GM19467 (cell line): Measurements from ENCODE around the gene FEN1.

Experiments used
- ATAC-seq: cut with Tn5 transposase; IDR thresholded peaks from one replicate; pipeline ENCODE4 v1.9.1; 2021; ENCODE audit warnings: mild to moderate bottlenecking, moderate library complexity; ENCODE audit not compliant: unreplicated experiment

Gene FEN1

DNA sequence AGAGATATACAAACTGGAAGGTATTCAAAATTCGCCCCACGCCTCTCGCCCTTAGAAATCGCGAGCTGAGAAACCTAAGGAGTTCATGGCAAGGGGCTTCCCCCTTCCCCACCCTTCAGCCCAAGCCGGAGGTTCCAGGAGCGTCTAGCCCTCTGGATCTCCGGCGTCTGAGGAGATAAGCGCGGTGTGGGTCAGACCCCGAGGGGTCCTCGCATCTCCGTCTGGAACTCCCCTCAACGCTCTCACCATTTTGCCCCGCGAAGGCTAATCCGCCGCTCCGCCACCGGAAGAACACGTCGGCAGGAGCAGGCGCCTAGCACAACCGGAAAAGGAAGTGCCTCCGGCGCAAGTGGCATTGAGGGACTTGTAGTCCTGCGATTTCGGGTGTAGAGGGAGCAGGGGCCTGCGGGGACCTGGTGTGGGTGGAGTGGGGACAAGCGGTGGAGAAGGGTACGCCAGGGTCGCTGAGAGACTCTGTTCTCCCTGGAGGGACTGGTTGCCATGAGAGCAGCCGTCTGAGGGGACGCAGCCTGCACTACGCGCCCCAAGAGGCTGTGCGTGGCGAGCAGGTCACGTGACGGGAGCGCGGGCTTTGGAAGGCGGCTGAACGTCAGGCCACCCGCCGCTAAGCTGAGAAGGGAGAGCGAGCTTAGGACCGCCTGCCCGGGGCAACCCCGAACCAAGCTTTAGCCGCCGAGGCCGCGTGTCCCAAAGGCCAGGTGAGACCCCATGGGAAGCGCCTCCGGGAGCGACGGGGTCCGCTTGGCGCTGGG, at the start of gene FEN1, which contains the start of gene TMEM258:
Gene FEN1, plus strand, starts transcription at position 602 of the 773 bp plus-strand sequence. CDS start 2,451 bp downstream, outside the sequence.
Gene TMEM258, minus strand, starts transcription at position 290 of the 773 bp plus-strand sequence. Its CDS starts 41 bp downstream, at position 249.
- peak; percentile 73 for ATAC-seq

DNA sequence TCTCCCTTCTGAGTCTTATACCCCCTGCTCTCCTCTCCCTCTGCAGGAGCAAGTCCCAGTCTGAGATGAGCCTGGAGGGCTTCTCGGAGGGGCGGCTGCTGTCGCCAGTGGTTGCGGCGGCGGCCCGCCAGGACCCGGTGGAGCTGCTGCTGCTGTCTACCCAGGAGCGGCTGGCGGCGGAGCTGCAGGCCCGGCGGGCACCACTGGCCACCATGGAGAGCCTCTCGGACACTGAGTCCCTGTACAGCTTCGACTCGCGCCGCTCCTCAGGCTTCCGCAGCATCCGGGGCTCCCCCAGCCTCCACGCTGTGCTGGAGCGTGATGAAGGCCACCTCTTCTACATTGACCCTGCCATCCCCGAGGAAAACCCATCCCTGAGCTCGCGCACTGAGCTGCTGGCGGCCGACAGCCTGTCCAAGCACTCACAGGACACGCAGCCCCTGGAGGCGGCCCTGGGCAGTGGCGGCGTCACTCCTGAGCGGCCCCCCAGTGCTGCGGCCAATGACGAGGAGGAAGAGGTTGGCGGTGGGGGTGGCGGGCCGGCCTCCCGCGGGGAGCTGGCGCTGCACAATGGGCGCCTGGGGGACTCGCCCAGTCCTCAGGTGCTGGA, 49.1 kb upstream of the FEN1 start:
- ATAC-seq = no peak

- ATAC-seq = no peak
These were observed 48.5 kb upstream of the FEN1 start for GRCh38 chr11:61744181-61744580.

DNA sequence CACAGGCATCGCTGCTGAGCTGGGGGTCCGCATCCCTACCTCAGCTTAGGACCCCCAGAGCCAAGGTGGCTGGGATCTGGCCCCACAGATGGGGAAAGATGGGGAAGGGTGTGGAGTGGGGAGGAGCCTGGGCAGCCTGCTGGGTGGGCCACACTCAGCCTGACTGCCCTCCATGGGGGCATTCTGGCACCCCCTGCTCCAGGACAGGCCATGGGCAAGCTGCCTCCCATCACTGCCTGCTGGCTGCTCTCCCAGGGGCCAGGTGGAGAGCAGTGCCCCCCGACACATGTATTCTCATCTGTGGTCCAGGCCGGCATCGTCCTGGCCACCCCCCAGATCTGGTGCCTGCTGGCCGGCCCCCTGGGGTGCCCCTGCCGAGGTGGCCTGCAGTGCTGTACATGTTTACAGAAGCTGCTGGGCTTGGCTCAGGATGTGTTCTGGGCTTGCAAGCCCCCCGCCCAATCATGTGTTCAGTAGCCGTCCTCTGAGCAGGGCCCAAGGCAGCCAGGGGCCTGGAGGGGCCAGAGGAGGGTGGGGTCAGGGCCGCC, 48.0 kb upstream of the FEN1 start:
- no peak for ATAC-seq

GRCh38 chr11:61745781-61746441, 46.8 kb upstream of the FEN1 start:
- no peak for ATAC-seq

GRCh38 chr11:61746442-61747191, 46.1 kb upstream of the FEN1 start:
- ATAC-seq = no peak

DNA sequence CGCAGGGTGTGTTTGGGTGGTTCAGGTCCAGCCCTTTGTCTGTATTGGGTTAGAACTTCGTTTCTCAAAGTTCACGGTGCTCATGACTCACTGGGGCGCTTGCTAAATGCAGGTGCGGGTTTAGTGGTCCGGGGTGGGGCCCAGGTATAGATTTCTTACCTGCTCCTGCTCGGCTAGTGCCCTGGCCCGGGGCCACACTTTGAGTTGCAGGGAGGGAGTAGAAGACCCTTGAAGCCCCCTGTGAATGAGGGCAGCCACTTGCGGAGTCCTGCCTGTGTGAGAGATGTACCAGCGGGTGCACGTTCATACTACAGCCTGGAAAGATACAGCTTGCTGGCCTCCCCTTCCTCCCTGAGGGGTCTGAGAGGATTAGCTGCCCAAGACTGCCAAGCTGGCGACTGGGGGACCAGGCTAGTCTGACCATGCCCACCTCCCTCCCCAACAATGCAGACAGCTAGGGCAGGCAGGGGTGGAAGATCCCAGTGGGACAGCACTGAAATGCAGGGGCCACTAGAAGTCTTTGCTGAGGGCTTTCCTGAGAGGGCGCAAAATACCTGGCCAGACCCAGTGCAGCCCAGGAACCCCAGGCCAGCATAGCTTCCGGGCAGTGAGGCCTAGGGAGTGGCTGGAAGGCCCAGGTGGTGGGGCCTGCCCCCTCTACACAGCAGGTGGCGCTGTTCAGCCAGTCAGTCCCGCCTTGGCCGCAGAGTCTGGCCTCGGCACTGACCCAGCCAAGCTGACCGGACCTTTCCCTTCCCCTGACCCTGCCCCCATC, 45.3 kb upstream of the FEN1 start:
- no peak for ATAC-seq

DNA sequence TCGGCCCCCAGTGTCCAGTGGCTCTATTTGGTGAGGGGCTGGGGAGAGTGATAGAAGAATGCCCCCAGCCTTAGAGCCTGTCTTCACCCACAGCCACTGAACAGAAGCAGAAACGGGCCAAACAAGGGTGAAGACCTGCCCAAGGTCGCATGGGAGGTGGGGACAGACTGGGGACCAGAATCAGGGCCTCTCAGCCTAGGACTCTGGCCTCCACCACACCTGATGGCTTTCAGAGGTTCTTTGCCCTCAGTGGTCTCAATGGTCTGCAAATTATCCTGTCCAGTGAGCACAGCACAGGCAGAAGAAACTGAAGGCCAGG, 44.8 kb upstream of the FEN1 start:
- ATAC-seq = no peak

- no peak for ATAC-seq
These were observed 43.0 kb upstream of the FEN1 start for GRCh38 chr11:61749591-61750217.

DNA sequence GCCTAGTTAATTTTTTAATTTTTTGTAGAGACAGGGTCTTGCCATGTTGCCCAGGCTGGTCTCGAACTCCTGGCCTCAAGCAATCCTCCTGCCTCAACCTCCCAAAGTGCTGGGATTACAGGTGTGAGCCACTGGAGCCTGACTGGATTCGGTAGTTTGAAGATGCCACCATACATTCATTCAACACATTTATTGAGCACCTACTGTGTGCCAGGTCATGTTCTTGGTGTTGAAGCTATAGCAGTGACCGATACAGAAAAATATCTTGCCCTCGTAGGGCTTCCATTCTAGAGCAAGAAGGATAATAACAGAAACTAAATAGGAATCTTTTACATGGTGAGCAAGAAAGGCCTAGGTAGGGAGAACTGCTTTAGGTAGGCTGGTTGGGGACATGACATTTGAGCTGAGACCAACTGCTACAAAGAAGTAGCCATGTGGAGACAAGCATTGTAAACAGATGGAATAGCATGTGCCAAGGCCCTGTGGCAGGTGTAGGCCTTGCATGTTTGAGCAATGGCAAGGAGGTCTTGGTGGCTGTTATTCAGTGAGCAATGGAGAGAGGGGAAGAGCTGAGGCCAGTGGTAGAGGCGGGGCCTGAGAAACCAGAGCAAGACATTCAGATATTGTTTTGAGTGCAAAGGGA, 42.0 kb upstream of the FEN1 start:
- no peak for ATAC-seq

DNA sequence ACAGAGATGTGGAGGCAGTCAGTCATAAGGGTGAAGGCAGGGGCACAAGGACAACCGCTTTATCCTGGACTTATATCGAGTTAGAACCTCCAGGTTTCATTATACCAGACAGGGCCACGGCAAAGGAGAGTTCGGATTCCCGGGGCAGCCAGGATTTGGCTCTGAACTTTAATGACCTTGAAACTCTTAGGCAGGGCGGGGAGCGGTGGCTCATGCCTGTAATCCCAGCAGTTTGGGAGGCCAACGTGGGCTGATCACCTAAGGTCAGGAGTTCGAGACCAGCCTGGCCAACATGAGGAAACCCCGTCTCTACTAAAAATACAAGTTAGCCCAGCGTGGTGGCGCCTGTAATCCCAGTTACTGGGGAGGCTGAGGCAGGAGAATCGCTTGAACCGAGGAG, 41.3 kb upstream of the FEN1 start:
- ATAC-seq = no peak

GRCh38 chr11:61752117-61752924, 40.4 kb upstream of the FEN1 start, which contains the start of gene MYRF:
TSS of gene MYRF (plus strand) at chr11:61752636. CDS start at chr11:61752745, 109 bp downstream.
- no peak for ATAC-seq

- no peak for ATAC-seq
These were observed 39.7 kb upstream of the FEN1 start for GRCh38 chr11:61752925-61753521.

DNA sequence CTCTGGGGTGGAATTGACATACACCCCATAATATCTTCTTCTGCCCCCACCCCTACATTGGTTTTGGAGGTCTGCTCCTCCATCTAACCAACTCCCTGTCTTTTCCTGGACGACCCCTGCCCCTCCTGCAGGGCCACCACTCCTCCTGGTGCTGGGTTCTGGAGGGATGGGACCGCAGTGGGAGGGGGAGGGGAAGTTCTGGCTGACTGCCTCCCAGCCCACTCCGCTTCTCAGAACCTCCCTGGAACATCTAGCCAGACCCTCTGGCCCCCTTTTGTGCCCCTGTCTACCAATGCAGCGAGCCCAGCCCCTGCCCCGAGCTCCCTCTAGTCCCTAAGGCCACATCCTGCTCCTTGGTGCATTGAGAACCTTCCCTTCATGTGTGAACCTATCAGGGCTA, 39.0 kb upstream of the FEN1 start:
- ATAC-seq = no peak

DNA sequence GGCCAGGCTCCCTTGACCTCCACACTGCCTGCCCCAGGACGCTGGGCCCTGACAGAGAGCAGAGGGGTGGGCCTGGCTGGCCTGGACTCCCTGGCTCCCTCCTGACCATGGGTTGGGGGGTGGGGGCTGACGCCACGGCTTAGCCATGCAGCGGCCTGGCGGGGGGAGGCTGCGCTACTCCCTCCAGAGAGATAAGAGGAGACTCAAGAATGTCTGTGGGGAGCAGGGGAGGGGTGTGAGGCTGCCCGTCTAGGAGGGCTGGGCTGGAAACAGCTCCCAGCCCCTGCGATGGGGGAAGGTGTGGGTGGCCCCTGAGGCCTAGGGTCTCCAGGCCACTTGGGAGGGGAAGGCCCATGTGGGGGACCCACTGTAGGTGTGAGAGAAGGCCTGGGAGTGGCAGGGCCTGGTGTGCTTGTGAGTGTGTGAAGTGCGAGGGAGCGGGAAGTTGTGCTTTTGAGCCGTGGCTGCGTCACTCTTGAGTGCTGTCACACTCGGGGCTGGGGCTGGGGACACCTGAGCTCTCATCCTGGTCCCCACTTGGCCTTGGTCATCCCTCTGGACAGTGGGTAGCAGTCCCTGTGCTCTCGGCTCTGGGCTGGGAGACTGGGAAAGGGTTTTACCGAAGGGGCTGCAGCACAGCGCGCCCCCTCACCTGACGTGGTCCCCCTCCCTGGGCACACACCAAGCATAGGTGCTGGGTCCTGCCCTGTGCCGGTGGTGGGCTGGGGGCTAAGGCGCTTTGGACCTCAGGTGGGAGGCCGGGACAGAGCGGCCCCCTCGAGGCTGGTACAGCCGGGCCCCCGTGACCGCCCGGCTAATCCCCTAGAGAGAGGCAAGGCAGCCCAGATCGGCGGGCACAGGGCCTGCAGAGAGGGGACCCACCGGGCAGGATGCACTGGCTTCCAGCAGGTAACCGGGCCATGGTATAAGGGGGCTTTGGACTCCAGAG, 37.9 kb upstream of the FEN1 start:
- no peak for ATAC-seq

DNA sequence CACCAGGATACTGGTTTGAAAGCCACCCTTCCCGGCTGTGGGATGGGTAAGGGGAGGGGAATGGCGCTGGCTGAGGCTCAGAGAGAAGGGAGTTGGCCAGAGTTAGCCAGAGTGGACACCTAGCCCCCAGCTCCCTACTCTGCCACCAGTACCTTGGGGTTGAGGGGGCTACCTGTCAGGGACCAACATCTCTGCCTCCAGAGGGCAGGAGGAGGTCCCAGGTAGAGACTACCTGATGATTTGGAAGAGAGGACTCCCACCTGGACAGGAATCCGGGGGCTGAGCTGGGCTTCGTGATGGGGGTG, 36.6 kb upstream of the FEN1 start:
- ATAC-seq = no peak
